ENCODE results near the gene MITF.

GRCh38 chr3:69785769-69786320 lies 46.6 kb downstream of the MITF start:
- TF ChIP-seq EZH2 (IDR thresholded peaks at IDR 0.05; ENCODE audit: borderline replicate concordance, insufficient read depth, low read depth, low read length, poor library complexity, severe bottlenecking) = no peak
- TF ChIP-seq, protein P1, sequence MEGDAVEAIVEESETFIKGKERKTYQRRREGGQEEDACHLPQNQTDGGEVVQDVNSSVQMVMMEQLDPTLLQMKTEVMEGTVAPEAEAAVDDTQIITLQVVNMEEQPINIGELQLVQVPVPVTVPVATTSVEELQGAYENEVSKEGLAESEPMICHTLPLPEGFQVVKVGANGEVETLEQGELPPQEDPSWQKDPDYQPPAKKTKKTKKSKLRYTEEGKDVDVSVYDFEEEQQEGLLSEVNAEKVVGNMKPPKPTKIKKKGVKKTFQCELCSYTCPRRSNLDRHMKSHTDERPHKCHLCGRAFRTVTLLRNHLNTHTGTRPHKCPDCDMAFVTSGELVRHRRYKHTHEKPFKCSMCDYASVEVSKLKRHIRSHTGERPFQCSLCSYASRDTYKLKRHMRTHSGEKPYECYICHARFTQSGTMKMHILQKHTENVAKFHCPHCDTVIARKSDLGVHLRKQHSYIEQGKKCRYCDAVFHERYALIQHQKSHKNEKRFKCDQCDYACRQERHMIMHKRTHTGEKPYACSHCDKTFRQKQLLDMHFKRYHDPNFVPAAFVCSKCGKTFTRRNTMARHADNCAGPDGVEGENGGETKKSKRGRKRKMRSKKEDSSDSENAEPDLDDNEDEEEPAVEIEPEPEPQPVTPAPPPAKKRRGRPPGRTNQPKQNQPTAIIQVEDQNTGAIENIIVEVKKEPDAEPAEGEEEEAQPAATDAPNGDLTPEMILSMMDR (IDR thresholded peaks at IDR 0.05) = no peak
